Dendritic cell treated with granulocyte-macrophage colony-stimulating factor and Interleukin-4, amounts not matched to agents 40 ng/mL and 50 ng/mL, for 4 days (primary cell): ENCODE measurements around the gene CUBN.

Source experiments
- H3K27ac Mint-ChIP-seq: one replicate; pipeline ENCODE4 v1.8.0; 2022; ENCODE audit warnings: mild to moderate bottlenecking, mixed read lengths
- H3K27me3 Mint-ChIP-seq: one replicate; pipeline ENCODE4 v1.8.0; 2022; ENCODE audit warnings: mild to moderate bottlenecking, mixed read lengths
- H3K36me3 Mint-ChIP-seq: one replicate; pipeline ENCODE4 v1.8.0; 2022; ENCODE audit warnings: low read depth, mixed read lengths
- H3K4me1 Mint-ChIP-seq: one replicate; pipeline ENCODE4 v1.8.0; 2022; ENCODE audit warnings: low read depth, mixed read lengths
- H3K4me3 Mint-ChIP-seq: one replicate; pipeline ENCODE4 v1.8.0; 2022; ENCODE audit warnings: mild to moderate bottlenecking, moderate library complexity, mixed read lengths
- H3K9me3 Mint-ChIP-seq: one replicate; pipeline ENCODE4 v1.8.0; 2022; ENCODE audit warnings: mixed read lengths
- intact Hi-C: fragments of 100-400 bp; cut with micrococcal nuclease; formaldehyde crosslinking; loops from one replicate; pipeline ENCODE4 v1.15.0; 2022

The CUBN gene

DNA sequence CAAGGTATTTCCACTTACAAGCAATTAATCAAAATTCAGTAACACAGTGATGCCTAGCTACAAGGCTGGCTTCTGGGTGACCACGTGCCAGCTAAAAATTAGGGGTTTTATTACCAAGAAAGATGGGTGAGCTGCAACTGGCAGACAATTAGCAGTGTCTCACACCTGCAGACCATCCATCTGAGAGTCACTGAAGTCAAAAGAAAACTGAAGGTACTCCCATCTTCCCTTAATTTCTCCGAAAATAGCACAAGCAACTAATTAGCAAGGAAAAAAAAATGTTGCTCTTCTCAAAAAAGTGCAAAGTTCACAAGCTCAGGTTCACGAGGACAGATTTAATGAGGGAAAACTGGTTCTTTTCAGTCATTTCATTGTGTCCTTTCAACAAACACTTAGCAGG, 340.8 kb downstream of the CUBN start:
- intact Hi-C loops: no loop called here
- Mint-ChIP-seq H3K4me1 (no peaks in the 10 kb centered on the region), H3K36me3 (peaks cover 75% of the 10 kb centered on the region), H3K27ac (no peak overlapping the region), H3K9me3 (peaks cover 11% of the 10 kb centered on the region), H3K27me3 (no peaks in the 10 kb centered on the region), H3K4me3 (no peak overlapping the region)

DNA sequence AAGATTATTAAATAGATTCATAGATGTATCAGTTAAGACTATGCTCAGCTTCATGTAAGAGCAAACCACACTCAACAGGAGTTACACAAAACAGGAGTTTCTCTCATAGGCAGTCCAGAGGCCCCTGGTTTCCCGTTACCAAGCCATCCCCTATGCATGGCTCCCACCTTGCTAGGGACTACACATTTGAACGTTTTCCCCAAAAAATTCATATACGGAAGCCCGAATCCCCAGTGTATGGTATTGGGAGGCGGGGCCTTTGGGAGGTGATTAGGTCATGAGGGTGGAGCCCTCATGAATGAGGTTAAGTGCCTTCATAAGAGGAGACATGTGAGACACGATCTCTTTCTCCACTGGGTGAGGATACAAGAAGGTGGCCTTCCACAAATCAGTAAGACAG, 341.5 kb downstream of the CUBN start:
- Mint-ChIP-seq H3K27me3 (no peaks in the 10 kb centered on the region), H3K27ac (no peak overlapping the region), H3K9me3 (peaks cover 11% of the 10 kb centered on the region), H3K4me3 (no peak overlapping the region), H3K4me1 (no peaks in the 10 kb centered on the region), H3K36me3 (peaks cover 73% of the 10 kb centered on the region)
- intact Hi-C loops: no loop called here

DNA sequence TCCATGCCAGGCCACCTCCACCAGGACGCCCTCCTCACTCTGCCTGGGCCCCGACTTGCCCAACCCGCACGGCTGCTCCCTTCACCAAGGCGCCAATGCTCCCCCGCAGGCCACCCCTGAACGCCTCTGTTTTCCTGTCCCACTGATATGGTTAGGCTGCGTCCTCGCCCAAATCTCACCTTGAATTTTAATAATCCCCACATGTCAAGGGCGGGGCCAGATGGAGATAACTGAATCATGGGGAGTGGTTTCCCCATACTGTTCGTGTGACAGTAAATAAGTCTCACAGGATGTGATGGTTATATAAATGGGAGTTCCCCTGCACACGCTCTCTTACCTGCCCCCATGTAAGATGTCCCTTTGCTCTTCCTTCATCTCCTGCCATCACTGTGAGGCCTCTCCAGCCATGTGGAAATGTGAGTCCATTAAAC, 342.2 kb downstream of the CUBN start:
- H3K27ac Mint-ChIP-seq: no peak overlapping the region
- peaks cover 11% of the 10 kb centered on the region for H3K9me3 Mint-ChIP-seq
- no peaks in the 10 kb centered on the region for H3K4me1 Mint-ChIP-seq
- H3K36me3 Mint-ChIP-seq: peaks cover 71% of the 10 kb centered on the region
- H3K4me3 Mint-ChIP-seq: no peak overlapping the region
- intact Hi-C loops: no loop called here
- no peaks in the 10 kb centered on the region for H3K27me3 Mint-ChIP-seq

DNA sequence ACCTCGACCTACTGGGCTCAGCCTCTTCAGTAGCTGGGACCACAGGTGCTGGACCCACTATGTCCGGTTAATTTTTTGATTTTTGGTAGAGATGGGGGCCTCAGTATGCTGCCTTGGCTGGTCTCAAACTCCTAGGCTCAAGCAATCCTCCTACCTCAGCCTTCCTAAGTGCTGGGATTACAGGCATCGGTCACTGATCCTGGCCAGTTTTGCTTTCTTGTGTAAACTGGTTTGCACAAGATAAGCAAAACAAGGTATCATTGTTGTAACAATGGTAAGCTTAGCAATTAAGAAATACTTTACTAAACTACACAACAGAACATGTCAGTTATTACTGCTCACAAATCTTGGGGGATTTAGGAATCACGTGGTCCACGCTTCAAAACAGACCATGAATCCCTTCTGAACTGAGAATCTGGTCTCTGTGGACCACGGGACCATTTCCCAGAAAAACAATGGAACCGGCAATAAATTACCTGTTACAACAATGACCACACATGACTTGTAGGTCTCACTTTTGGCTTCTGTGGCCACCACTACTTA, 349.2 kb downstream of the CUBN start:
- no peak overlapping the region for H3K4me3 Mint-ChIP-seq
- no peak overlapping the region for H3K27ac Mint-ChIP-seq
- intact Hi-C loops: no loop called here
- H3K27me3 Mint-ChIP-seq: no peaks in the 10 kb centered on the region
- peaks cover 11% of the 10 kb centered on the region for H3K9me3 Mint-ChIP-seq
- peaks cover 56% of the 10 kb centered on the region for H3K36me3 Mint-ChIP-seq
- peaks cover 5% of the 10 kb centered on the region for H3K4me1 Mint-ChIP-seq

DNA sequence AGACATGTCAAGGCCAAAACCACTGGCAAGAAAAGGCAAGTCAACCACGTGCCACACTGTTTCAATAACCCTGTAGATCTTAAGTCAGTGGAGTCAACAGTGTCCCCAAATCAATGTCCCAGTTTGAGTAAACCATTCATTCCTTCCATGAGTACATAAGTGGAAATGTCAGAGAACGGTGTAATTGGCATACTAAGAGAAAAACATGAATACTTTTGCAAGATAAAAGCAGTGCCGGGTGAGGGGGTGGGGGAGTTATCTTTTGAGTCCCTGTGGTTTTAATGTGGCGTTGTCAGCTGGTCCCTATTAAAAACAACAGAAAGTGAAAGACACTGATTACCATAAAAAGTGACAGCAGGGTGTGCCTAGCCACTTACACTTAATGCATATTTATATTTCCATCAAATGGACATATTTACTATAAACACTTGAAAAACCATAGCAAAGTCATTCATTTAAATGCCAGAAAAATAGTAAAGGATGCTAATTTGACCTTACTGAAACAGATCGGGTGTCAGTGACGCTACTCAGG, 350.2 kb downstream of the CUBN start:
- H3K9me3 Mint-ChIP-seq: peaks cover 1% of the 10 kb centered on the region
- no peaks in the 10 kb centered on the region for H3K27me3 Mint-ChIP-seq
- H3K27ac Mint-ChIP-seq: no peak overlapping the region
- H3K36me3 Mint-ChIP-seq: peaks cover 48% of the 10 kb centered on the region
- H3K4me1 Mint-ChIP-seq: peaks cover 5% of the 10 kb centered on the region
- intact Hi-C loops: loop anchor here (5.0 kb wide), 1 partner anchor 662 kb away; no protein-coding TSS in a partner anchor
- H3K4me3 Mint-ChIP-seq: no peak overlapping the region

DNA sequence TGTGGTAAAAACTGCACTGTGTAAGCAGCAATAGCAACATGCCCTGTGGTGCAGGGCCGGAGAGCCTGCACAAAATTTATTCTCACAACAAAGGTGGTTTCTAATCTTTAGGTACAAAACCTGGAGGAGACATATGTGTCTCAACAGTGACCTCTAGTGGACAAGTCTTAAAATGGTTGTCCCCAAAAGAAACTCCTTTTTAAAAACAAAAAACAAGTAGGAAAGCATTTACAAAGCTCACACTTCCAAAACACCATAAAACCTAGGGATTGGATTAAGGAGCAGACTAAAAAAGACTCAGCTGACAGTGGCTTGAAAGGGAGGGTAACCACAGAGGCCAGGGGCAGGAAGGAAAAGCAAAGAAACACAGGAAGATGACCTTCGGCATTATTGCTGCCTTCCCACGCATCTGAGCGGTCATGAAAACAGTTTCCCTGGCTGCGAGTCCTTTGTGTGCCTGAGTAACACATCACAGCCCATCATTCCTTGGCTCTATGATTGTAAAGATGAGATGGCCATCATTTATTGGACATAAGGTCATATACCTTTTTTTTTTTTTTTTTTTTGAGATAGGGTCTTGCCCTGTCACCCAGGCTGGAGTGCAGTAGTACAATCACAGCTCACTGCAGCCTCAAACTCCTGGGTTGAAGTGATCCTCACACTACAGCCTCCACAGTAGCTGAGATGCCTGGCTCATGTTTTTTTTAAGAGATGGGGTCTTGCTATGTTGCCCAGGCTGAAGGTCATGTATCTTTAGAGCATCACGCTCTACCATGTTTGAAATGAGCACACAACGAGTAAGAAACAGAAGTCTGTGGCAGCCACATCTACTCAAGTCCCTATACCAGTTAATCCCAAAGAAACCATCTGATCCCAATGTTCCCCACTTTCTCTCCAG, 351.9 kb downstream of the CUBN start:
- no peaks in the 10 kb centered on the region for H3K9me3 Mint-ChIP-seq
- no peaks in the 10 kb centered on the region for H3K27me3 Mint-ChIP-seq
- no peak overlapping the region for H3K27ac Mint-ChIP-seq
- no peak overlapping the region for H3K4me3 Mint-ChIP-seq
- peaks cover 47% of the 10 kb centered on the region for H3K36me3 Mint-ChIP-seq
- intact Hi-C loops: loop anchor here (2.0 to 5.0 kb wide), 2 partner anchors 660 to 875 kb away; no protein-coding TSS in a partner anchor
- H3K4me1 Mint-ChIP-seq: peaks cover 5% of the 10 kb centered on the region

DNA sequence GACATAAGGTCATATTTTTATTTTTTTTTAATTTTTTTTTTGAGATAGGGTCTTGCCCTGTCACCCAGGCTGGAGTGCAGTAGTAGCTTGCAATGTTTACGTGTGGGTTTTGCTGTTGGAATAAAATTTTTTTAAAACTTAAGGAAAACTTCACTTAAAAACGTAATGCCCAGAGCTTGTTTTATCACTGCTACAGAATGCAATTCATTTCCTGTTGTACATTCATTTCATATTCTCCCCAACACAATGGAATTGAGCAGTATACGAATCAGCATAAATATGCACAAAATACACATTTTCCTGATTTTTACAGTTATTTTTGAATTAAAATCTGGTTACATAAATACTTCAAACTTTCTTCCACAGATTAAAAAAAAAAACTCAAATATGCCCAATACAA, 352.7 kb downstream of the CUBN start:
- intact Hi-C loops: loop anchor here (2.0 to 5.0 kb wide), 2 partner anchors 660 to 874 kb away; no protein-coding TSS in a partner anchor
- no peak overlapping the region for H3K4me3 Mint-ChIP-seq
- peaks cover 5% of the 10 kb centered on the region for H3K4me1 Mint-ChIP-seq
- H3K36me3 Mint-ChIP-seq: peaks cover 44% of the 10 kb centered on the region
- no peaks in the 10 kb centered on the region for H3K27me3 Mint-ChIP-seq
- no peak overlapping the region for H3K27ac Mint-ChIP-seq
- H3K9me3 Mint-ChIP-seq: no peaks in the 10 kb centered on the region
